ENCODE measurements around the gene DLG5. TPM values are rescaled to one million over a fixed set of nuclear protein-coding genes. Genes with fewer than 3 reads are reported as not detected.

Gene DLG5
- total RNA-seq, 1 donor from 2014 or later, result 22.2 TPM

DNA sequence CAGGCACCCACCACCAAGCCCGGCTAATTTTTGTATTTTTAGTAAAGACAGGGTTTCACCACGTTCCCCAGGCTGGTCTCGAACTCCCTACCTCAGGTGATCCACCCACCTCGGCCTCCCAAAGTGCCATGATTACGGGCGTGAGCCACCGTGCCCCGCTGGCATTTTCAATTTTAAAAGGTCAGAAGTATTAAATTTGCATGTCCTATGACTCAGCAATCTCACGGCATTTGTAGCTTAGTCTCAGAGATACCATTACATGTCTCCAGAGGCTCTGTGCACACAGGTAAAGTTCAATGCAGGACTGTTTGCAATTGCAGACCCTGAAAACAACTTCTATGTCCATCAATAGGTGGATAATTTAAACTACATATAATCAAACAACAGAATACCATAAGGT lies 99.2 kb downstream of the DLG5 start:
- H3K4me1 ChIP-seq, result no peaks in the 10 kb centered on the region
- peaks cover 2% of the 10 kb centered on the region for H3K27me3 Mint-ChIP-seq (ENCODE audit: insufficient read depth, low read depth)
- no peaks in the 10 kb centered on the region for H3K79me2 ChIP-seq (ENCODE audit: low read depth)
- H3K27me3 ChIP-seq, result no peaks in the 10 kb centered on the region
- no peaks in the 10 kb centered on the region for H3F3A ChIP-seq (ENCODE audit: low read depth)
- no peaks in the 10 kb centered on the region for H3K36me3 ChIP-seq
- no peak overlapping the region for H2AFZ ChIP-seq (replicated peaks)
- TF ChIP-seq EZH2 (IDR thresholded peaks at IDR 0.05), result no peak
- no peak for TF ChIP-seq EZH2phosphoT487 (IDR thresholded peaks at IDR 0.05)
- peaks cover 23% of the 10 kb centered on the region for H3K36me3 Mint-ChIP-seq
- no peaks in the 10 kb centered on the region for H3K9me3 ChIP-seq (ENCODE audit: low read depth)
- no peak overlapping the region for H3K27ac ChIP-seq
- peaks cover 3% of the 10 kb centered on the region for H3K4me1 Mint-ChIP-seq
- H3K27ac Mint-ChIP-seq, result no peak overlapping the region
- H3K9me3 Mint-ChIP-seq, result no peaks in the 10 kb centered on the region
- no peak overlapping the region for H3K9ac ChIP-seq
- H3K4me3 Mint-ChIP-seq, result no peak overlapping the region
- no peak for DNase-seq (ENCODE audit: low spot score)
- no peak overlapping the region for H3K4me2 ChIP-seq
- no peak overlapping the region for H3K4me3 ChIP-seq
- H4K20me1 ChIP-seq (ENCODE audit: low read depth), result peaks cover 3% of the 10 kb centered on the region

DNA sequence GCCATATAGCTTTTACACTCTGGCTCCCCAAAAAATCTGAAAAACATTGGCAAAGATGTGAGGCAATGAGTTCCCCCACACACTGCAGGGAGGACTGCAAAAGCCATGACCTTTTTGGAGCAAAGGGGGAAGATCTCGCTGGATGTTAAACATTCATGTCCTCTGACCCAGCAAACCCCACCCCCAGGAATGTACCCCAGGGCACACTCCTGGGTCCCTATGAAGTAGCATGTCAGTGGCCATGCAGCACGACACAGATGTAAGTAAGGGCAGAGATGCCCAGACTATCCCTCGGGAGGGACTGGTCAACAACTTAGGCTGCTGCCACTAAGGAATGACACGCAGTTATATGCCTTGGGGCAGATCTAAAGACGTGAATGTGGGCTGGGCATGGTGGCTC lies 100.6 kb downstream of the DLG5 start:
- H3K27me3 ChIP-seq, result no peaks in the 10 kb centered on the region
- no peaks in the 10 kb centered on the region for H3F3A ChIP-seq (ENCODE audit: low read depth)
- Mint-ChIP-seq H3K27me3 (ENCODE audit: insufficient read depth, low read depth) (peaks cover 2% of the 10 kb centered on the region), H3K27ac (peak overlapping the region; percentile 11), H3K4me3 (no peak overlapping the region), H3K36me3 (peaks cover 23% of the 10 kb centered on the region), H3K4me1 (peaks cover 3% of the 10 kb centered on the region), H3K9me3 (no peaks in the 10 kb centered on the region)
- no peak overlapping the region for H3K4me3 ChIP-seq
- H3K9ac ChIP-seq, result no peak overlapping the region
- TF ChIP-seq EZH2 (IDR thresholded peaks at IDR 0.05), result no peak
- no peak for TF ChIP-seq EZH2phosphoT487 (IDR thresholded peaks at IDR 0.05)
- TF ChIP-seq, protein P1, sequence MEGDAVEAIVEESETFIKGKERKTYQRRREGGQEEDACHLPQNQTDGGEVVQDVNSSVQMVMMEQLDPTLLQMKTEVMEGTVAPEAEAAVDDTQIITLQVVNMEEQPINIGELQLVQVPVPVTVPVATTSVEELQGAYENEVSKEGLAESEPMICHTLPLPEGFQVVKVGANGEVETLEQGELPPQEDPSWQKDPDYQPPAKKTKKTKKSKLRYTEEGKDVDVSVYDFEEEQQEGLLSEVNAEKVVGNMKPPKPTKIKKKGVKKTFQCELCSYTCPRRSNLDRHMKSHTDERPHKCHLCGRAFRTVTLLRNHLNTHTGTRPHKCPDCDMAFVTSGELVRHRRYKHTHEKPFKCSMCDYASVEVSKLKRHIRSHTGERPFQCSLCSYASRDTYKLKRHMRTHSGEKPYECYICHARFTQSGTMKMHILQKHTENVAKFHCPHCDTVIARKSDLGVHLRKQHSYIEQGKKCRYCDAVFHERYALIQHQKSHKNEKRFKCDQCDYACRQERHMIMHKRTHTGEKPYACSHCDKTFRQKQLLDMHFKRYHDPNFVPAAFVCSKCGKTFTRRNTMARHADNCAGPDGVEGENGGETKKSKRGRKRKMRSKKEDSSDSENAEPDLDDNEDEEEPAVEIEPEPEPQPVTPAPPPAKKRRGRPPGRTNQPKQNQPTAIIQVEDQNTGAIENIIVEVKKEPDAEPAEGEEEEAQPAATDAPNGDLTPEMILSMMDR (IDR thresholded peaks at IDR 0.05), result no peak
- no peaks in the 10 kb centered on the region for H3K9me3 ChIP-seq (ENCODE audit: low read depth)
- no peak for DNase-seq (ENCODE audit: low spot score)
- peaks cover 3% of the 10 kb centered on the region for H4K20me1 ChIP-seq (ENCODE audit: low read depth)
- H3K36me3 ChIP-seq, result no peaks in the 10 kb centered on the region
- H3K4me2 ChIP-seq, result no peak overlapping the region
- no peak overlapping the region for H2AFZ ChIP-seq (replicated peaks)
- H3K4me1 ChIP-seq, result no peaks in the 10 kb centered on the region
- H3K27ac ChIP-seq, result no peak overlapping the region
- no peaks in the 10 kb centered on the region for H3K79me2 ChIP-seq (ENCODE audit: low read depth)

DNA sequence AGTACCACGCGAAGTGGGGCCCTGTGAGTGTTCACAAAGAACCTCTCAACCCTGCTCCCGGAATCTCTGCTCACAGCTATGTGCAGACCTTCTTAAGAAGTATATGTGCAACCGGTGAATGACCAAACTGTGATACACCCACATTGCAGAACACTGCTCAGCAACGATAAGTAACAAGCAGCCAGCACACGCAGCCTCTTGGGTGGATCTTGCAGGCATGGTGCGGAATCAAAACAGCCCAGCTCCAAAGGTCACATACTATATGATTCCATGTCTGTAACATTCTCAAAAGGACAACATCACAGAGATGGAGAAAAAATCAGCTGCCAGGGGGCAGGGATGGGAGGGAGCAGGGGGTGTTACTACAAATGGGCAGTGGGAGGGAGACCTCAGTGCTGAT lies 101.6 kb downstream of the DLG5 start:
- no peak overlapping the region for H3K9ac ChIP-seq
- TF ChIP-seq, protein P1 (IDR thresholded peaks at IDR 0.05), result no peak
- TF ChIP-seq EZH2 (IDR thresholded peaks at IDR 0.05) (no peak), EZH2phosphoT487 (IDR thresholded peaks at IDR 0.05) (no peak)
- no peaks in the 10 kb centered on the region for H3K36me3 ChIP-seq
- H4K20me1 ChIP-seq (ENCODE audit: low read depth), result peaks cover 3% of the 10 kb centered on the region
- no peak overlapping the region for H2AFZ ChIP-seq (replicated peaks)
- no peak overlapping the region for H3K4me3 ChIP-seq
- no peaks in the 10 kb centered on the region for H3K9me3 ChIP-seq (ENCODE audit: low read depth)
- no peak overlapping the region for H3K4me2 ChIP-seq
- DNase-seq (ENCODE audit: low spot score), result no peak
- Mint-ChIP-seq H3K4me1 (peaks cover 3% of the 10 kb centered on the region), H3K27me3 (ENCODE audit: insufficient read depth, low read depth) (peaks cover 2% of the 10 kb centered on the region), H3K27ac (peak overlapping the region; percentile 10), H3K4me3 (no peak overlapping the region), H3K36me3 (peaks cover 26% of the 10 kb centered on the region), H3K9me3 (no peaks in the 10 kb centered on the region)
- H3K4me1 ChIP-seq, result no peaks in the 10 kb centered on the region
- H3K27me3 ChIP-seq, result no peaks in the 10 kb centered on the region
- H3K27ac ChIP-seq, result no peak overlapping the region
- no peaks in the 10 kb centered on the region for H3F3A ChIP-seq (ENCODE audit: low read depth)
- no peaks in the 10 kb centered on the region for H3K79me2 ChIP-seq (ENCODE audit: low read depth)

- H3K9me3 ChIP-seq (ENCODE audit: low read depth), result no peaks in the 10 kb centered on the region
- H3K4me3 ChIP-seq, result no peak overlapping the region
- no peak overlapping the region for H2AFZ ChIP-seq (replicated peaks)
- no peaks in the 10 kb centered on the region for H3K27me3 ChIP-seq
- H3K9me3 Mint-ChIP-seq, result no peaks in the 10 kb centered on the region
- H3K27me3 Mint-ChIP-seq (ENCODE audit: insufficient read depth, low read depth), result peaks cover 2% of the 10 kb centered on the region
- H3K36me3 ChIP-seq, result no peaks in the 10 kb centered on the region
- H3K4me1 ChIP-seq, result no peaks in the 10 kb centered on the region
- no peak overlapping the region for H3K27ac ChIP-seq
- no peak overlapping the region for H3K4me3 Mint-ChIP-seq
- peaks cover 25% of the 10 kb centered on the region for H3K36me3 Mint-ChIP-seq
- H3K9ac ChIP-seq, result no peak overlapping the region
- H3F3A ChIP-seq (ENCODE audit: low read depth), result no peaks in the 10 kb centered on the region
- H3K4me2 ChIP-seq, result no peak overlapping the region
- H3K27ac Mint-ChIP-seq, result no peak overlapping the region
- H4K20me1 ChIP-seq (ENCODE audit: low read depth), result peaks cover 3% of the 10 kb centered on the region
- no peak for TF ChIP-seq EZH2 (IDR thresholded peaks at IDR 0.05)
- TF ChIP-seq, protein P1 (IDR thresholded peaks at IDR 0.05), result no peak
- no peak for TF ChIP-seq EZH2phosphoT487 (IDR thresholded peaks at IDR 0.05)
- no peaks in the 10 kb centered on the region for H3K79me2 ChIP-seq (ENCODE audit: low read depth)
- H3K4me1 Mint-ChIP-seq, result peaks cover 3% of the 10 kb centered on the region
- no peak for DNase-seq (ENCODE audit: low spot score)
These were observed 102.6 kb downstream of the DLG5 start for GRCh38 chr10:77823811-77824542.
